MV-4-11 (cell line): Measurements from ENCODE around the gene BIN1.
"Not testable (repeated sequence)": the region's sequence is repeated elsewhere in the genome, so short reads cannot be mapped to it uniquely, and the experiment has no call there.

Source experiments
- DNase-seq: peaks from one replicate; lab custom pipeline; 2025; lab: John Stamatoyannopoulos, UW

Gene BIN1

GRCh38 chr2:127134235-127134634 is 27.3 kb upstream of the BIN1 start:
- peak; percentile 13 for DNase-seq

DNA sequence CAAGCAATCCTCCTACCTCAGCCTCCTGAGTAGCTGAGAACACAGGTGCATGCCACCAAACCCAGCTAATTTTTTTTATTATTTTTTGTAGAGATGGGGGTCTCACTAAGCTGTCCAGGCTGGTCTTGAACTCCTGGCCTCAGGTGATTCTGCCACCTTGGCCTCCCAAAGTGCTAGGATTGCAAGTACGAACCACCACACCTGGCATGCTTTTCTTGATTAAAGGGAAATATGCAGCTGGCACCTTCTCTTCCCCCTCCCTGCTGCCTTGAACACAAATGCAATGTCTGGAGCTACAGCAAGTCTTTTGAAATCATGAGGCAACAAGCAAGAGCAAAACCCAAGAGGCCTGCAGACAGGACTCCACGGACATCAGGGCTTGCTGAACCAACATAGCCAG is 26.8 kb upstream of the BIN1 start:
- no peak for DNase-seq

GRCh38 chr2:127130421-127130820 is 23.5 kb upstream of the BIN1 start:
- DNase-seq: no peak

GRCh38 chr2:127129937-127130336 is 23.0 kb upstream of the BIN1 start:
- DNase-seq: no peak

GRCh38 chr2:127128445-127128904 is 21.5 kb upstream of the BIN1 start:
- DNase-seq: peak; percentile 91

- no peak for DNase-seq
These were observed 18.9 kb upstream of the BIN1 start for GRCh38 chr2:127125821-127126220.

GRCh38 chr2:127124426-127124825 is 17.5 kb upstream of the BIN1 start:
- no peak for DNase-seq

GRCh38 chr2:127122361-127123027 is 15.5 kb upstream of the BIN1 start:
- DNase-seq: no peak

DNA sequence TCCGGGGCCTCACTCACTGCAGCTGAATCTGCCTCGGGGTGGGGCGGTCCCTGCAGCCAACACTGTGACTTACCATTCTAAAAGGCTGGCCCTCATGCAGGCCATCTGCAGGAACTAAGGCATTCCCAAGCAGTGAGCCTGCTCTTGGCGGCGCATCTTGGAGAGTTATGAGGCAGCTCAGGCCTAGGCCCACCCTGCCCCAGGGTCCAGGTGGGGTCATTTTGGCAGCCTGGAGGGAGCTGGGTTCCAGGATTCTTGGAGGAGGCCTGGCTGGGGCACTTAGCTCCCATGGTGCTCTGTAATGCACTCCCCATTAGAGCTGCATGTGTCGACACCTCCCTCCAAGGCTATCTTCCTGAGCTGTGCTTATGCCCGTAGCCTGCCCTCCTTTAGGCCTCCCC is 14.8 kb upstream of the BIN1 start:
- no peak for DNase-seq

- no peak for DNase-seq
These were observed 14.4 kb upstream of the BIN1 start for GRCh38 chr2:127121353-127121752.

DNA sequence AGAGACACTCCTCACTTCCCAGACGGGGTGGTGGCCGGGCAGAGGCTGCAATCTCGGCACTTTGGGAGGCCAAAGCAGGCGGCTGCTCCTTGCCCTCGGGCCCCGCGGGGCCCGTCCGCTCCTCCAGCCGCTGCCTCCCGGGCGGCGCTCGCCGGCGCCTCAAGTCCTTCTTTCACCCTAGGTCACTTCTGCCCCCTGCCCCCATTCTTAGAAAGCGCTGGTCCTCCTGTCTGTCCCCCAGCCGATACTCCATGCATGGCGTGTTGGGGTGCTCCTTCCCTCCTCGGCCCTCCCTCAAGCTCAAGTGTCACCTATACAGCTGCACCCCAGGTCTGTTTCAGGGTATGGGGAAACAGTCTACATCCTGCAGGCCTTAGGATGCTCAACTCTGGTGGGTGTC is 13.5 kb upstream of the BIN1 start:
- not testable (repeated sequence) for DNase-seq

GRCh38 chr2:127118467-127118866 is 11.5 kb upstream of the BIN1 start:
- no peak for DNase-seq

DNA sequence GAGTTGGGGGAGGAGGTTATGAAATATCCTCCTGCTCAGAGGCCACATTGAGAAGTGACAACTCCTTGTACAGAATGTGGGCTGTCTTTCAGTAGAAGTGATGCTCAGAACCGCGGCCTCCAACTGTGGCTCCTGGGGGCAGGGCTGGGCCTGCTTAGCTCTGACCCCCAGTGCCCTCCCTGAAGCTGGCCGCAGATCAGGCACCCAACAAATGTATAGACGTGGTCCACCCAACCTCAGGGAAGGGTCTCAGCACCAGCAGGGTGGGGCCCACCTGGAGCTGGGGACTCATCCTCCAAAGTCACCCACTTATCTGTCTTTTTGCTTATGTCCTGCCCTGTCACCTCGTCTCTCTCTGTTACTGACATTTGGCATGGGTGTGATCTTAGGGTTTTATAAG is 11.1 kb upstream of the BIN1 start:
- no peak for DNase-seq

- no peak for DNase-seq
These were observed 10.6 kb upstream of the BIN1 start for GRCh38 chr2:127117603-127118002.

GRCh38 chr2:127115471-127116199 is 8.7 kb upstream of the BIN1 start:
- DNase-seq: no peak

- DNase-seq: no peak
These were observed 4.0 kb upstream of the BIN1 start for GRCh38 chr2:127110985-127111384.

DNA sequence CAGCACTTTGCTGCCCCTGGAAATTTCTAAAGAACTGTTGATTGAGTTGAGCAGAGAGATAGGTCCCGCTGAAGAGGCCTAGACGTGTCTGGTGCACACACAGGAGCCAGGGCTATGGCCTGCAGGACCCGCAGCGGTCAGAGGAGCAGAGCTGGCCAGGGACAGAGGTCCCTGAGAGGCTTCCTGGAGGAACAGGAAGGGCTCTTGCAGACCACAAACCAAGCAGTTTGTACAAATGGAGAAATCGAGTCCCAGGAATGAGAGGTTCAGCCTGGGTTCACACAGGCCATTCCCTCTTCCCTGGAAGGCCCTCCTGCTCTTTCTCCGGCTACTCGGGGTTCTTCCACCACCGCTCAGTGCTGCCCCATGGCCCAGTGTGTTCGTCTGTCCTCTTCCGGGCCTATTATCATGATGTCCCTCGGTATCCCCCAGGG is 1.2 kb upstream of the BIN1 start:
- DNase-seq: no peak

- no peak for DNase-seq
These were observed 657 bp upstream of the BIN1 start for GRCh38 chr2:127107622-127107999.

DNA sequence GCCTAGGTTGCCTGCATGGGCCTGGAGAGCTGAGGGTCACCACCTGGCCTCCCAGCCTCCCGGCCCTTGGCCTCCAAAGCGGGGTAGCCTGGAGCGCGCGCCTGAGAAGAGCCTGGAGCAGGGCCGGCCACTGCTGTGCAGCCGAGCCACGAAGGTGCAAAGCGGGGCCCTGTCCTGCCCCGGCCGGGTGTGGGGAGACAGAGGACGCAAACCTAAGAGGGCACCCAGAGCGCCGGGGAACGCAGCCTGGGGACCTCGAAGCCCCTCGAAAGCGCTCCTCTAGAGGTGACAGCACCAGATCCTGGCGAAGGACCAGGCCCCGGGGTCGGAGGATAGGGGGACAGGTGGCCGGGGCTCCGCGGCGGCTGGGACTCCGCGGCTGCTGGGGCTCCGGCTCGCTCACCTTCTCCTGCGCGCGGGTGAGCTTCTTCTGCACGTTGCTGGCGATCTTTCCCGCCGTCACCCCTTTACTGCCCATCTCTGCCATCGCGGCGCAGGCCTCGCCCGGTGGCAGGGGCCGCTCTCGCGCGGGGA is 430 bp downstream of the BIN1 start:
- no peak for DNase-seq

GRCh38 chr2:127105656-127106456 is 1.1 kb downstream of the BIN1 start:
- DNase-seq: no peak

DNA sequence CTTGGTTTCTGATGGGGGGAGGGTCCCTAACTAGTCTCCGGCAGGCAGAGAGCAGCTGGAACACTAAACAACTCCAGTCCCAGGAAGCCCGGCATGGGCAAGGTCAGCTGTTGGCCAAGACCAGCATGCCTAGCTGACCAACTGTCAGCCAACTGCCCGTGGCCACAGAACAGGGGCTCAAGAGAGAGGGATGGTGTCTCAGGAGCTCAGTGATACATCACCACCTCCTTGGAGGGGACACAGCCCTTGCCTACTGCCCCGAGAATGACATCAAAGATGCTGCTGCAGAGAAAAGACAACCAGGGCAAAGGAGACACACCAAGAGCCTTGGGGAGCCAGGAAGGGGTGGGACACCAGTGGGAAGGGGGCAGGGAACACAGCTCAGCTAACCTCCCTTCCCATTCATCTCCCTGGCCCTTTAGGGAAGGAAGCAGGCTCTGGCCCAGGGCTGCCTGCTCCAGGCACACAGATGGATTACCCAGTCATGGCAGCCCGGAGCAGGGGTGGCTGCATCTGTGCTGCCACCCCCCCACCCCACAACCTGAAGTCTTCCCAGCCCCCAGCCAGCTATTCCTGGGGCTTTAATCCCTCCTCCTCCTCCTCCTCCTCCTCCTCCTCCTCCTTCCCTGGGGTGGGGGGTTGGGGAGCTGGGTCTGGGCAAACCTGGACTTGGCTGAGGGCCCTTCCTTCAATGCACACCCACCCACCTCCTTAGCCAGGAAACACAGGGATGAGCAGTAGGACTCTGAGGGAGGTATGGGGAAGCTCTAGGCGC is 1.9 kb downstream of the BIN1 start:
- DNase-seq: no peak

DNA sequence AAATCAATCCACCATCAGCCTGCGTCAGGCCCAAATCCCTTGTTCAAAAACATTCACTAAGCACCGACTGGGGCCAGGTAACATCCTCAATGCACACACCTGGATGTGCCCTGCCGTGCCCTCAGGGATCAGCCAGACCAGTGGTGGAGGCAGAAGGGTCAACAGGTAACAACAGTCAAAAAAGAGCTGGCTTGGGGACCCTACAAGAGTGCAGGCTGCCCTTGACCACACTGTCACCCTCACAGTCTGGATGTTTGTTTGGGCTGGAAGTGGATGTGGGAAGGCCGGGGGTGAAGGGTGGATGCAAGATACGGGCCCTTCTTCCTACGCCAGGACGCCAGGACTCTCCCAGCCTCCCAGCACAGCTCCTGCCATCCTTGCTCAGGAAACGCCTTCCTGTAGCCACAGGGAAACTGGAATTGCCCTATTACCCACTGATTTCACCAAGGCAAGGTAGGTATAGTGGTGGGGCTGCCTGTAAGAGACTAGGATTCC is 2.7 kb downstream of the BIN1 start:
- no peak for DNase-seq
